Activated effector memory CD4-positive, alpha-beta T cell treated with Interleukin-2 at 50 U/mL for 16 hours (primary cell): ENCODE data around the gene CHD5.

ENCODE experiments used
- DNase-seq: peaks from one replicate; pipeline ENCODE4 v3.0.0-alpha.2; 2020

The CHD5 gene

GRCh38 chr1:6096243-6097116, 83.6 kb downstream of the CHD5 start:
- no peak for DNase-seq

GRCh38 chr1:6095511-6096242, 84.4 kb downstream of the CHD5 start:
- DNase-seq, result no peak

GRCh38 chr1:6094801-6095505, 85.2 kb downstream of the CHD5 start:
- no peak for DNase-seq

- DNase-seq, result no peak
These were observed 85.9 kb downstream of the CHD5 start for GRCh38 chr1:6094246-6094645.

GRCh38 chr1:6093611-6094010, 86.5 kb downstream of the CHD5 start:
- DNase-seq, result no peak

- DNase-seq, result no peak
These were observed 87.0 kb downstream of the CHD5 start for GRCh38 chr1:6093071-6093470.

- no peak for DNase-seq
These were observed 87.9 kb downstream of the CHD5 start for GRCh38 chr1:6092211-6092610.

GRCh38 chr1:6091823-6092109, 88.4 kb downstream of the CHD5 start:
- DNase-seq, result no peak

- DNase-seq, result no peak
These were observed 88.9 kb downstream of the CHD5 start for GRCh38 chr1:6090996-6091822.

GRCh38 chr1:6090288-6090687, 89.8 kb downstream of the CHD5 start:
- DNase-seq, result no peak

- no peak for DNase-seq
These were observed 91.2 kb downstream of the CHD5 start for GRCh38 chr1:6088956-6089355.

GRCh38 chr1:6087958-6088357, 92.2 kb downstream of the CHD5 start:
- DNase-seq, result no peak

- DNase-seq, result no peak
These were observed 92.7 kb downstream of the CHD5 start for GRCh38 chr1:6087377-6087772.

GRCh38 chr1:6086762-6087376, 93.3 kb downstream of the CHD5 start:
- DNase-seq, result no peak

- no peak for DNase-seq
These were observed 93.8 kb downstream of the CHD5 start for GRCh38 chr1:6086358-6086757.

GRCh38 chr1:6085666-6086065, 94.5 kb downstream of the CHD5 start:
- DNase-seq, result no peak

- DNase-seq, result no peak
These were observed 95.2 kb downstream of the CHD5 start for GRCh38 chr1:6084781-6085495.

- no peak for DNase-seq
These were observed 96.2 kb downstream of the CHD5 start for GRCh38 chr1:6083801-6084446.

GRCh38 chr1:6083385-6083784, 96.7 kb downstream of the CHD5 start:
- no peak for DNase-seq

- DNase-seq, result no peak
These were observed 97.6 kb downstream of the CHD5 start for GRCh38 chr1:6082430-6082971.

GRCh38 chr1:6081901-6082300, 98.2 kb downstream of the CHD5 start:
- DNase-seq, result no peak
